Caco-2 (cell line): ENCODE data around the gene C3orf85. TPM values are rescaled to one million over a fixed set of nuclear protein-coding genes. Genes with fewer than 3 reads are reported as not detected.

Source experiments
- BruUV-seq: library from RNA; stranded (reverse); fragments of 400-500 nt; replicated peaks from 2 replicates; lab custom pipeline; 2021; lab: Mats Ljungman, UMichigan
- CTCF ChIA-PET: fragments of 300-600 bp; sonication (Branson Sonifier 250); formaldehyde crosslinking; loops from one replicate; lab custom pipeline; 2022; ENCODE audit warnings: antibody characterized with exemption; lab: Charles Lee
- POLR2A ChIA-PET: fragments of 300-600 bp; sonication (Branson Sonifier 250); formaldehyde crosslinking; loops from one replicate; lab custom pipeline; 2022; ENCODE audit warnings: antibody characterized with exemption; lab: Charles Lee
- DNase-seq, 2 experiments: peaks; one replicate each; pipeline versions ENCODE4 v3.0.0 to v3.0.0-alpha.2; 2020 to 2022
- H3K27me3 ChIP-seq: replicated peaks from 2 replicates; pipeline ENCODE4 v1.6.0; 2011; ENCODE audit warnings: low read length; ENCODE audit not compliant: control insufficient read depth, insufficient read depth
- H3K36me3 ChIP-seq: 2 replicates; pipeline ENCODE4 v1.5.1; 2011; ENCODE audit warnings: low read length; ENCODE audit not compliant: control insufficient read depth, insufficient read depth
- H3K4me1 ChIP-seq: fragments of 250-450 bp; sonication (Bioruptor Pico); 2 replicates; pipeline ENCODE4 v1.5.1; 2020; ENCODE audit warnings: mild to moderate bottlenecking
- H3K4me3 ChIP-seq: 2 replicates; pipeline ENCODE4 v1.5.1; 2011; ENCODE audit warnings: low read depth, mild to moderate bottlenecking, control low read depth, low read length
- H3K9me3 ChIP-seq: fragments of 250-450 bp; sonication (Bioruptor Pico); 2 replicates; pipeline ENCODE4 v1.5.1; 2020; ENCODE audit warnings: mild to moderate bottlenecking, moderate library complexity
- H3K27ac Mint-ChIP-seq: one replicate; pipeline ENCODE4 v1.8.0; 2022; ENCODE audit warnings: mixed read lengths; ENCODE audit not compliant: unreplicated experiment
- H3K27me3 Mint-ChIP-seq: one replicate; pipeline ENCODE4 v1.8.0; 2022; ENCODE audit warnings: mixed read lengths; ENCODE audit not compliant: insufficient read depth, unreplicated experiment
- H3K36me3 Mint-ChIP-seq: one replicate; pipeline ENCODE4 v1.8.0; 2022; ENCODE audit warnings: mild to moderate bottlenecking, mixed read lengths; ENCODE audit not compliant: insufficient read depth, unreplicated experiment
- H3K4me1 Mint-ChIP-seq: one replicate; pipeline ENCODE4 v1.8.0; 2022; ENCODE audit warnings: low read depth, mixed read lengths; ENCODE audit not compliant: unreplicated experiment
- H3K4me3 Mint-ChIP-seq: one replicate; pipeline ENCODE4 v1.8.0; 2022; ENCODE audit warnings: mild to moderate bottlenecking, moderate library complexity, mixed read lengths; ENCODE audit not compliant: unreplicated experiment
- H3K9me3 Mint-ChIP-seq: one replicate; pipeline ENCODE4 v1.8.0; 2022; ENCODE audit warnings: mixed read lengths; ENCODE audit not compliant: unreplicated experiment
- intact Hi-C: fragments of 100-400 bp; cut with micrococcal nuclease; formaldehyde crosslinking; loops from one replicate; pipeline ENCODE4 v1.10.0; 2022; ENCODE audit not compliant: unreplicated experiment
- total RNA-seq: library from RNA; stranded (reverse); gene quantifications from 2 replicates; pipeline ENCODE4 v1.2.3, GENCODE V29; 2022
- TF ChIP-seq, protein P1 (sequence below), 2 experiments: fragments of 200-600 bp in 1 of 2; IDR thresholded peaks; 1 replicate in 1 of 2; 2 replicates in 1 of 2; pipeline versions ENCODE4 v1.5.1 to v1.8.0; 2011 to 2022; ENCODE audit warnings: antibody characterized with exemption in 1 of 2, control low read depth in 1 of 2, inconsistent platforms in 1 of 2, low read depth in 1 of 2, low read length in 1 of 2, mild to moderate bottlenecking in 1 of 2, moderate library complexity in 1 of 2; ENCODE audit not compliant: insufficient read depth in 1 of 2, severe bottlenecking in 1 of 2, unreplicated experiment in 1 of 2

The C3orf85 gene
- total RNA-seq, 1 experiment from 2014 or later = 0.48 TPM

DNA sequence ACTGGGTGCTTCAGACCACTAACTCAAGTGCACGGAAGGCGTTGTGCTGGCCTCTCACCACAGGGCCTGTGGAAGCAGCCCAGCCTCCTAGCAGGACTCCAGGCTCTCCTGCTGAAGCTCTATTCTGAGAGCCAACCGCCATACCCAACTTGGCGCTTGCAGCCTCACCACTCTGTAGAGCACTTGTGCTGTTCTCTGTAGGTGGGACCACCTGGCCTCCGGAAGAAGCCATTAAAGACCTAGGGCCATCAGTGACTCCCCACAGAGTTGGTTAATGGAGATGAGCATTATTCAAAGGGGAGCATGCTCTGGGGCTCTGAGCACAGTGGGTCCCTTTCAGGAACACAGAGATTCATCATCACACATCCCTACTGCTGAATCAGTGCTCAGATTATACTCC lies 50.9 kb downstream of the C3orf85 start:
- ChIA-PET POLR2A (no interaction called here), CTCF (no interaction called here)
- Histone ChIP-seq H3K36me3 (no peaks in the 10 kb centered on the region), H3K9me3 (no peaks in the 10 kb centered on the region), H3K27me3 (no peaks in the 10 kb centered on the region), H3K4me3 (no peak overlapping the region), H3K4me1 (no peaks in the 10 kb centered on the region)
- TF ChIP-seq, protein P1, sequence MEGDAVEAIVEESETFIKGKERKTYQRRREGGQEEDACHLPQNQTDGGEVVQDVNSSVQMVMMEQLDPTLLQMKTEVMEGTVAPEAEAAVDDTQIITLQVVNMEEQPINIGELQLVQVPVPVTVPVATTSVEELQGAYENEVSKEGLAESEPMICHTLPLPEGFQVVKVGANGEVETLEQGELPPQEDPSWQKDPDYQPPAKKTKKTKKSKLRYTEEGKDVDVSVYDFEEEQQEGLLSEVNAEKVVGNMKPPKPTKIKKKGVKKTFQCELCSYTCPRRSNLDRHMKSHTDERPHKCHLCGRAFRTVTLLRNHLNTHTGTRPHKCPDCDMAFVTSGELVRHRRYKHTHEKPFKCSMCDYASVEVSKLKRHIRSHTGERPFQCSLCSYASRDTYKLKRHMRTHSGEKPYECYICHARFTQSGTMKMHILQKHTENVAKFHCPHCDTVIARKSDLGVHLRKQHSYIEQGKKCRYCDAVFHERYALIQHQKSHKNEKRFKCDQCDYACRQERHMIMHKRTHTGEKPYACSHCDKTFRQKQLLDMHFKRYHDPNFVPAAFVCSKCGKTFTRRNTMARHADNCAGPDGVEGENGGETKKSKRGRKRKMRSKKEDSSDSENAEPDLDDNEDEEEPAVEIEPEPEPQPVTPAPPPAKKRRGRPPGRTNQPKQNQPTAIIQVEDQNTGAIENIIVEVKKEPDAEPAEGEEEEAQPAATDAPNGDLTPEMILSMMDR (IDR thresholded peaks at IDR 0.05; ENCODE audit: insufficient read depth in 1 of 2, low read depth in 1 of 2, low read length in 1 of 2, severe bottlenecking in 1 of 2, unreplicated experiment in 1 of 2) = no peak
- Mint-ChIP-seq H3K4me3 (no peak overlapping the region), H3K9me3 (no peaks in the 10 kb centered on the region), H3K4me1 (no peaks in the 10 kb centered on the region), H3K27me3 (peaks cover 3% of the 10 kb centered on the region), H3K27ac (no peak overlapping the region), H3K36me3 (no peaks in the 10 kb centered on the region)
- no peak for DNase-seq
- intact Hi-C loops = no loop called here
- no TSS peak for BruUV-seq

DNA sequence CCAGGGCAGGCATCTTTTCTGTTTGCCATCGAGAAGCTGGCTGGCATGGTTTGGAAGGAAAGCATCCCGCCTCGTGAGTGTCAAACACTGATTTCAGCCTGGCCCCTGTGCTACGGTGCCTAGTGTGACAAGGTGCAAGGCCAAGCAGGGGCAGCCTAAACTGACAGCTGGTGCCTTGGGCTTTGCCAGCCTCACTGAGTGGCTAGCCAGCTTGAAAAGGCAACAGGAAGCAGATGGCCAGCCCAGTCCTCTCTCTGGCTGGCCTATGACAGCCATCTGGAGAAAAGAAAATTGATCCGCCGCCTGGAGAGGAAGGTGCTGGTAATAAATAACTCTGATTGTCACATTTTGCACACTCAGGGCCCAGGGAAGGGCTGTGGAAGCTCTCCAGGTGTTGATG lies 52.2 kb downstream of the C3orf85 start:
- intact Hi-C loops = no loop called here
- H3K4me3 Mint-ChIP-seq = no peak overlapping the region
- Histone ChIP-seq H3K9me3 (no peaks in the 10 kb centered on the region), H3K36me3 (no peaks in the 10 kb centered on the region), H3K27me3 (no peaks in the 10 kb centered on the region), H3K4me3 (no peak overlapping the region), H3K4me1 (no peaks in the 10 kb centered on the region)
- BruUV-seq = no TSS peak
- CTCF ChIA-PET = no interaction called here
- H3K36me3 Mint-ChIP-seq = no peaks in the 10 kb centered on the region
- H3K4me1 Mint-ChIP-seq = no peaks in the 10 kb centered on the region
- H3K9me3 Mint-ChIP-seq = no peaks in the 10 kb centered on the region
- POLR2A ChIA-PET = no interaction called here
- TF ChIP-seq, protein P1 (IDR thresholded peaks at IDR 0.05; ENCODE audit: insufficient read depth in 1 of 2, low read depth in 1 of 2, low read length in 1 of 2, severe bottlenecking in 1 of 2, unreplicated experiment in 1 of 2) = no peak
- DNase-seq = no peak
- no peak overlapping the region for H3K27ac Mint-ChIP-seq
- H3K27me3 Mint-ChIP-seq = peaks cover 3% of the 10 kb centered on the region

DNA sequence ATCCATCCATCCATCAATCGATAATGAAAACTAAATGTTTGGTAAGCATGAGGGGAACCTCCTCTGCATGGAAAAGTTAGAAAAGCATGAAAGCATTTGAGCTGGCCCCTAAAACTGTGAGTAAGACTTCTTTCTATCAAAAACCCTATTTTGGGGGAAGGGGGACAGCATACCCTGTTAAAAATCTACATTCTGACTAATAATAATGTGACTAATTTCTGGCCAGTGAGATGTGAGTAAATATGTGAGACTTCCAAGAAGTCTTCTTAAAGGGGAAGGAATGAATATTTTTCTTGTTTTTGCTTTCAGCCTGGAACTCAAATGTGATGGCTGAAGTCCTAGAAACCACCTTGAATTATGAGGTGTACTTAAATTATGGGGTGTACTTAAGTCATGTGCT lies 54.9 kb downstream of the C3orf85 start:
- Mint-ChIP-seq H3K27ac (no peak overlapping the region), H3K9me3 (no peaks in the 10 kb centered on the region), H3K4me1 (no peaks in the 10 kb centered on the region), H3K27me3 (no peaks in the 10 kb centered on the region), H3K36me3 (no peaks in the 10 kb centered on the region), H3K4me3 (no peak overlapping the region)
- TF ChIP-seq, protein P1 (IDR thresholded peaks at IDR 0.05; ENCODE audit: insufficient read depth in 1 of 2, low read depth in 1 of 2, low read length in 1 of 2, severe bottlenecking in 1 of 2, unreplicated experiment in 1 of 2) = no peak
- no peaks in the 10 kb centered on the region for H3K36me3 ChIP-seq
- H3K27me3 ChIP-seq = no peaks in the 10 kb centered on the region
- POLR2A ChIA-PET = no interaction called here
- DNase-seq = no peak
- H3K9me3 ChIP-seq = no peaks in the 10 kb centered on the region
- CTCF ChIA-PET = no interaction called here
- no peaks in the 10 kb centered on the region for H3K4me1 ChIP-seq
- no peak overlapping the region for H3K4me3 ChIP-seq
- no TSS peak for BruUV-seq
- intact Hi-C loops = no loop called here
